Stimulated activated CD4-positive, alpha-beta T cell treated with anti-CD3 and anti-CD28 coated beads, Interleukin-4, amount 100 ng/mL, for 48 hours (primary cell): Measurements from ENCODE around the gene AATK.

Experiments
- DNase-seq, 2 donors: peaks; one replicate each; pipeline ENCODE4 v3.0.0-alpha.2; 2020; ENCODE audit warnings: low read depth in 2 of 2

AATK gene

DNA sequence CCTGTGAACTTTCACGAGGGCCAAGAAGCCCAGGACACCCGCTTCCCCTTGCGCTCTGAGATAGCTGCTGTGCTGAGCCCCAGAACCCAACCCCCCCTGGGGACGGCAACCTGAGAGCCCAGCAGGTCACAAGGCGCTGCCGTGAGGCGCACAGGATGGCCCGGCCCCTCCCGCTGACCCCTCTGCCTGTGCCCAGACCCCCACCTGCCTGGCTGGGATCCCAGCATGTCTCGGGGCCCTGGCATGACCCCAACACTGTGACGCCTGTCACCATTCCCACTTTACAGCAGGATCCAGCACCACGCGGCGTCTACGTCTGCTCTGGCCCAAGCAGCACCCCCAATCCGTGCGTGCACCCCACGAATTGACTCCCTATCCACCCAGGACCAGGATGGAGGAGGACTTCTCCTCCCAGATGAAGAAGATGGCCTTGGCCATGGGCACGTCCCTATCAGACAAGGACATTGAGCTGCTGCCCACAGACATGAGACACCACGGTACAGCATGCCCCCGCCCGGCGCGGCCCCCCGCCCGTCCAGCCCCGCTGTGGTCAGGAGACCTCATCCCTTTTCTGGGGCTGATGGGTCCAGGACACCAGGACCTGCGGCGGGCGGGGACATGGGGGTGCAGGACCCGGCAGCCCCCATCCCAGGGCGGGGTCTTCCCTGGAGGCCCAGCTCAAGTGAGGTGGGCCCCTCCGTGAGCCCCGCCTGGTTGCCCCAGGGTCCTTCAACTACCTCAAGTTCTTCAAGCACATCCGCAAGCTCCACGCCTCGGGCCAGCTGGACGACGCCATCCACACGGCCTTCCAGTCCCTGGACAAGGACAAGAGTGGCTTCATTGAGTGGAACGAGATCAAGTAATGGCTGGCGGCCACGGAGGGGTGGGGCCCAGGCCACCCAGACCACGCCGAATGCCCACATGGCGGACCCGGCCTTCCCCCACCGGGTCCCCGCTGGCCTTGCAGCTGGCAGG, 15.1 kb upstream of the AATK start:
- DNase-seq = no peak

DNA sequence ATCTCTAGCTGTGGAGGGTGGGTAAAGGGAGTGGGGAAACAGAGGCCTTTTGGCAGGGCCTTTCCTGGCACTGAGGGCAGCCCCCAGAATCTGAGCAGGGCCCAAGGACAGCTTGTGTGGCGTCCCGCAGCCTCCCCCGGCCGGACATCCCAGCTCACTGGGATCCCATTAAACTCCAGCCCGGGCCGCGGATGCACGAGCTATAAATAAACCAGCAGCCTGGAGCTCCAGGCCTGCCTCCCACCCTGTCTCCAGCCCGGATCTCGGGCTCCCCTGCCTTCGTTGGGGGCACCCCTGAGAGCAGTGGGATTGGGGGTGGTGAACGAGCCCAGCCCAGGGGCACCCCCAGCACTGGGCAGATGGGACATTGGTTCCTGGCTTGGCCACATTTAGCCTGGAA, 13.8 kb upstream of the AATK start:
- no peak for DNase-seq

DNA sequence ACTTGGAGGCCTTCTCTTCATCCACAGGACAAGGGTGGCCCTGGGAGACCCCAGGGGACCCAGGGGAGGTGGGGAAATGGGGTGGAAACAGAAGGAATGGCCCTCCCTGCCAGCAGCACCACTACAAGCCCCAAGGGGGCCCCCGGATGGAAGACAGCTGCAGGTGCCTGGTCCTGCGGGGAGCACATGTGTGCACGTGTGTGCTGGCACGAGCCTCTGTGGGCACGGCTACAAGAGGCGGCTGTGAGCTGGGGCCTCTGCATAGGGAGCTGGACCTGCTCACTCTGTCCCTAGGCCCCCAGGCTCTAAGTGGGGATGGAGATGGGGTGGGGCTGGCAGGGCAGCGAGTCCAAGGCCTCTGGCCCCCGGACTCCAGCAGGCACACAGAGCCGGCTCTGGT, 13.2 kb upstream of the AATK start:
- DNase-seq = no peak

DNA sequence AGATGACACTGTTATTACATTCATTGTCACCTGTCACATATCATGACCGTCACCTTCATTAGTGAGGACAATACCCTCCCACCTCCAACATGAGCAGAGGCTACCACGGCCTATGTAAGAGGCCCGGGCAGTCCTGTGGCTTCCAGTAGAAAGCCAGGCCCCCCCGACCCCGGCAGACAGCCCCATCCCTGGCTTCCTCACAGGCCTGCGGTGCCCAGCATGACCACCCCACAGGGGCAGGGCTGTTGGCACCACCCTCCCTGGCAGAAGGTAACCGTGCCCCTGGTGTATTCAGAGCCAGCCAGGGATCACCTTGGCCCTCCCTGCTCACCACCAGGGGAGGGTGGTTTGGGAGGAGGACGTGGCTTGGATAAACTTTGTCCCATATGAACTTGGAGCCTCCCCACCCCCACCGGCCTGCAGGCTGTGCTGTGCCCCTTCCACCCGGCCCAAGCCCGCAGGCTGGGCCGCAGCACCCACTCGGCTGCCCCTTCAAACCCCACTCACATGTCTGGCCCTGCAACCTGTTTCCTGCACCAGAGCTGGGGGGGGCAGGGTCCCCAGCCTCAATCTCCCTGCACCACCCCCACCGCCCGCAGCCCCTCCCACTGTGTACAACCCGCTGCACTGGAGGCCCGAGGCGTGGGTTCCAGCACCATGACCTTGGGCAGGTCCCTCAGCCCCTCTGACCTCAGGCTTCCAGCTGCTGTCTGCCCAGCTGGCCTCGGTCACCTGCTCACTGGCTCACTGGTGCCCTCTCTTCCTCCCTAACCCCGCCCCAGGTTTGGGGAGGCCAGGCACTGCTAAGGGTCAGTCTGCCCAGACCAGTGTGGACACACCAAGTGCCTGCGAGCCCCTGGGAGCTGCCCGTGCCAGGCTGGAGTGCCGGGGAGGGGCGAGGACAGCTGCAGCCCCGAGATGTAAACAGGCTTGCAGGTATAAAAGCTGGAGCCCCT, 12.4 kb upstream of the AATK start:
- DNase-seq = no peak

DNA sequence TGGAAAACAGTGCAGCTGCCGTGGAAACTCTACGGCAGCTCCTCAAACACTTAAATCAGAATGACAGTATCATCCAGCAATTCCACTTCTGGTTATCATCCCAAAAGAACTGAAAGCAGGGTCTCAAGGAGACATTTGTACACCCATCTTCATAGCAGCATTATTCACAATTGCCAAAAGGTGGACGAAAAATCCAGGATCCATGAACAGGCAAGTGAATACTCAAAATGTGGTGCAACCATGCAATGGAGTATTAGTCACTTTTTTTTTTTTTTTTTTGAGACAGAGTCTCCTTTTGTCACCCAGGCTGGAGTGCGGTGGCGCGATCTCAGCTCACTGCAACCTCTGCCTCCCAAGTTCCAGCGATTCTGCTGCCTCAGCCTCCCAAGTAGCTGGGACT, 10.6 kb upstream of the AATK start:
- no peak for DNase-seq

DNA sequence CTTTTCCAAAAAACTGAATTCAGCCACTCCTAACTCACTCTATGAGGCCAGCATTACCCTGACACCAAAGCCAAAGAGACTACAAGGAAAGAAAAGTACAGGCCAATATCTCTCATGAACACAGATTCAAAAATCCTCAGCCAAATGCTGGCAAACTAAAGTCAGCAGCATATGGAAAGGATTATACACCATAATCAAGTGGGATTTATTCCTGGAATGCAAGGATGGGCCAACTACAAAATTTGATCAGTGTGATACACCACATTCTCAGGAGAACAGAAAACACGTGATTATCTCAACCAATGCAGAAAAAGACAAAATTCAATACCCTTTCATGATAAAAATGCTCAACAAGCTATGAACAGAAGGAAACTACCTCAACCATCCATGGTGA, 7.7 kb upstream of the AATK start:
- no peak for DNase-seq

DNA sequence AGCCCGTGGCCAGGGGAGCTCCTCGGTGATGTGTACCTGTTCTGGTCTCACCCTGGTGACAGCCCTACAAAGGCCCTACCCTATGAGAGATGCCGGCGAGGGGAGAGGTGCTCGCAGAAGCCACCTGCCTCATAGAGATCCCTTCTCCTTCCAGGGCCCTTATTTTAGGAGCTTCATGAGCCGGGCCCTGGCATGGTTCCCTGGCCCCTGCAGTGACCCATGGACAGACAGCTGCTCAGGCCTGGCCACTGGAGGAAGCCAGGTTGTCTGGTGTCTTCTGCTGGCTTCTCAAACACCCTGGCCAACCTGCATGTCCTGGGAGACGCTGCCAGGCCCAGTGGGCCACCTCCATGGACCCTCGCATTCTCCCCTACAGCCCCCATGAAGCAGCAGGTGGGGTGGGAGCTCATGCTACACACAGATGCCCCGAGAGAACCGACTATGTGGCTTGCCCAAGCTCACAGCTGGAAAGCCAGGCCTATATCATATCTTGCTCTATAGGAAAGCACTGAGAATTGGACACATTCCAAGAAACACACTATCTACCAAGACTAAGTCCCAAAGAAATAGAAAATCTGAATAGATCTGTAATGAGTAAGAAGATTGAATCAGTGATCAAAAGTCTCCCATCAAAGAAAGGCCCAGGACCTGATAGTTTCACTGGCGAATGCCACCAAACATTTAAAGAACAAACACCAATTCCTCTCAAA, 7.2 kb upstream of the AATK start:
- no peak for DNase-seq

DNA sequence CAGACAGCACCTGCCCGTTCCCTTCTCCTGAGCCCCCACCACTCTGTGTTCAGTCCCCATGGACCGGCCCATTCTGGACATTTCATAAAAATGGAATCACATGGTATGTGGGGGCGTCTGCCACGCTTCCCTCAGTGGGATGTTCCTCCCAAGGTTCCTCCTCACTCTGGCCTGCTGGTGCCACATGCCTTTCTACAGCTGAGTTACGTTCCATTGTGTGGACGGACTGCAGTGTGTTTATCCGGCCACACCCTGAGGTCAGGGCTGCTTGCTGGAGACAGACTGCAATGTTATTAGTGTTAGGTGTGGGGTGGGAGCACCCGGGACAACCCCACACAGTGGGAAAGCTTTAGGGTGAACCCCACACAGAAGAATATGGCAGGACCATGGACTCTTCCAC, 5.9 kb upstream of the AATK start:
- no peak for DNase-seq

DNA sequence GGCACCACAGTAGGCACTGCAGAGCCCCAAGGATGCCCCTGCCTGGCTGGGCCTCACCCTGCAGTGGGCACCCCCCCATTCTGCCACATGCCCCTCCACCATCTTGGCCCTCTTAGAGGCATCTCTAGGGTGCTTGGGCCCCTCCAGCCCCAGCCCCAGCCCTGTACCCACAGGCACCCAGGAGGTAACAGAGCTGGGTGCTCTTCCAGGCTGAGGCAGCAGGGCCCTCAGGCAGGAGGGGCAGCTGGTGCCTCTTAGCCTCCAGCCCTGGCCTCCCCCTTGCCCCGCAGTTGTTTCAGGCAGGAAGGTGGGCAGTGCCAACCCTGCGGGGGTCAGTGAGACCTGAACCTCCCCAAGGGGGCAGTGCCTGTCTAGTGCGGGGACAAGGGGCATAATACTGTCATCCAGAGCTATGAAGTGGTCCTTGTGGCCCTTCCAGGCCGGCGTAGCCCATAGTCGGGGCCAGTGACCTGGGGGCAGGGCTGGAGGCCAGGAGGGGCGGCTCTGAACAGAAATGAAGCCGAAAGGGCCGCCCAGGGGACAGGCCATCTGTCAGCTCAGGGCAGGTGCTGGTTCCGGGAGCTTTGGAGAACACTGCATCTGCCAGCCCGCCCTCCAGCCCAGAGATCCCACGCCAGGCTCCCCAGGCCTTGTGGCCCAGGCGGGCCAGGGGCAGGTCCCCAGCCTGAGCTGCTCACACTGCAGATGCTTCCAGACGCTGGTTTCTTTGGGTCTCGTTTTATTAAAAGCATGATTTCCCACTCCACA, 4.9 kb upstream of the AATK start:
- DNase-seq = no peak

DNA sequence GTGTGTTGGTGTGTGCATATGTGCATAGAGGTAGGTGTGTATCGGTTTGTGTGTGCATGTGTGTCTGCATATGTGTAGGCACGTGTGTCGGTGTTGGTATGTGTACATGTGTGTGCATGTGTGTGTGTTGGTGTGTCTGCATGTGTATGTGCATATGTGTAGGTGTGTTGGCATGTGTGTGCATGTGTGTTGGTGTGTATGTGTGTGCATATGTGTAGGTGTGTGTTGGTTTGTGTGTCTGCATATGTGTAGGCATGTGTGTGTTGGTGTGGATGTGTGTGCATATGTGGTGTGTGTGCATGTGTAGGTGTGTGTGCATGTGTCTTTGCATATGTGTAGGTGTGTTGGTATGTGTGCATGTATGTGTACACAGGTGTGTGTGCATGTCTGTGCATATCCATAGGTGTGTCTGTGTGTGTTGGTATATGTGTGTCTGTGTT, 3.9 kb upstream of the AATK start:
- DNase-seq = no peak

DNA sequence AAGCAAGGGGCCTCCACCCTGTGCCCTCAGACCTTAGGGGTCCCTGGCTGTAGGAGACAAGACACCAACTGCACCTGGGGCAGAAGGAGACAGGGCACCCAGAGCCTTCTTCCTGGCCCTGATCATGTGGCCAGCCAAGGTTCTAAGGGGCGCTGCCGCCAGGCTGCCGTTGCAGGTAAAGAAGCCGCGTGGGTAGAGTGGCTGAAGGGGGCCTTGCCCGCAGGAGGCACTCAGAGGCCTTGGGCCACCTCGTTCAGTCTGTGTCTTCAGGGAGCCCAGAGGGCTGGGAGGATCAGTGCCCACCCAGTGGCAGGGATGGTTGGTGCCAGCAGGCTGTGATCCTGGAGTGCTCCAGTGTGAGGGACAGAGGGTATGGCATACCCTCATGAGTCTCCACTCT, 1.6 kb upstream of the AATK start:
- DNase-seq = no peak

DNA sequence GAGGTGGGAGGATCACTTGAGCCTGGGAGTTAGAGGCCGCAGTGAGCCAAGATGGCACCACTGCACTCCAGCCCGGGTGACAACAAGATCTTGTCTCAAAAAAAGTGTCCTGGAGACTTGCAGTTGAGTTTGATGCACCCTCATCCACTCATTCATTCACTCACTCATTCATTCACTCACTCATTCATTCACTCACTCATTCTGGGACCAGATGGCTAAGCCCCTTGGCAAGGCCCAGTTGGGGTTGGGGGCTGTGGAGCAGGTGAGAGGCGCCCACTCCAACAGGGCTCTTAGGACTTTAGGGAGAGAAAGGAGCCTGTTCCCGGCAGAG, 1.1 kb upstream of the AATK start:
- no peak for DNase-seq

DNA sequence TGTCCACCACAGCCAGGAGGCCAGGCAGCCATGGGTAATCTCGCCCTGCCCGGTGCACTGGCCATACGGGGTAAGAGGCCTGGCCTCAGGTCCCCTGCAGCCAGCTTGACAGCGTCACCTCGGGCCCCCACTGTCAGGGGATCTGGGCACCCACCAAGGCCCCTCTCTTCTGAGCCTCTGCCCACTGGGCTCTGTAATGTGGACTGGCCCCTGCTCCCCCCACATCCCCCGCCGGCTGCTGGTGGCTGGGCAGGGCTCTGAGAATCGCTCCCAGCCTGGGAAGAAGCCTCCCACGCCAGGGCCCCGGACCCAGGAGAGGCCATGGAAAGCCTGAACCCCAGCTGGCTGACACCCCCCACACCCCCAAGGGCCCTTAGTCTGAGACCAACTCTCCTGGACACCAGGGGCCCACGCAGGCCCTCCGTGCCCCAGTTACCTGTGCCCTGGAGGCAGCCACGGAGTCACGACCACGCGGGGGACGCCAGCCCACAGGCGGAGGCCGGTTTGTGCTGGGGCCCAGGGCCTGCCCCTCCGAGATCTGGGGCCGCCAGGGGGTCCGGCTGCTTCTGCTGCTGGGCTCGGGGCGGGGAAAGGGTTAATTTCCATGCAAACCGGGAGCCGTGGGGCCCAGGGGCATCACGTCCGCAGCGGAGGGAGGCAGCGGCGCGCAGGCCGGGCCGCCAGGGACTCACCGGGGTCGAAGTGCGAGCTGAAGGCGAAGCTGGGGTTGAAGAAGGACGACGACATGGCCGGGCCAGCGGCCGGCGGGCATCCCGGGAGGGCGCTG, 582 bp downstream of the AATK start, which contains the start of gene PVALEF:
TSS of gene PVALEF (plus strand) at position 262 of the 787 bp plus-strand sequence. CDS start 15,720 bp downstream, outside the sequence.
- DNase-seq = no peak

DNA sequence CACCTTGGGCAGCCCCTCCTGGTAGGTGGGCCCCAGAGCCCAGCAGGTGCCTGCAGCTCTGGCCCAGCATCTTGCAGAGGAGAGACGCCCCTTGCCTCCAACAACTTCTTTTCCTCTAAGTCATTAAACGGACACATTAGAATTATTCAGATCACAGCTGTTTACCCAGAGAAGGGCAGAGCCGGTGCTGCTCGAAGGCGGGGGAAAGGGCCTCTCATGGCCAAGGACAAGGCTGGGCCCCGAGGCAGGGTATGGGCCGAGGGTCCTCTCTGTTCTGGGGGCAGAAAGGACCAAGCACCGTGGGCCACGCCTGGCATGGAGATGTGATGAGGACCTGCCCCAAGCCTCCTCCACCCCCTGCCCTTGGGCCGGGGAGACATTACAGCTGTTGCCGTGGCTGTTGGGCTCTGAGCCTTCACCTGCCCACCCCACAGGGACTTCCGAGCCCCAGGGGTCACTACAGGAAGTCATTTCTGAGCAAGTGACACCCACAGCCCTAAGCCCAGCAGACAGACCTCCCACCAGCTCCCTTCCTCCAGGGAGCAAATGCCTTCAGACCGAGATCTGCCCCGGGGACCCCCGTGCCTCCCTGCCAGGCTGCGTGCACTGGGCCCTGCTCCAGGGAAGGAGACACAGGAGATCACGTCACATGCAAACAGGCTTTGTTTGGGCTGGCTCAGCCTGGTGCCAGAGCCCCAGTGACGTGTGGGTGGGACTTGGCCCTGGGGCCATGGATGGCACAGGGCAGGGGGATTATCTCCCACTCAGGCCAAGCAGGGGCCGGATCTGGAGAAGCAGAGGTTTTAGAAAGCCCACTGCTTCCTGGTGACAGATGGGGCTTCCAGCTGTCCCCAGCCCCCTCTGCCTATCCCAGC, 1.4 kb downstream of the AATK start:
- DNase-seq = no peak

DNA sequence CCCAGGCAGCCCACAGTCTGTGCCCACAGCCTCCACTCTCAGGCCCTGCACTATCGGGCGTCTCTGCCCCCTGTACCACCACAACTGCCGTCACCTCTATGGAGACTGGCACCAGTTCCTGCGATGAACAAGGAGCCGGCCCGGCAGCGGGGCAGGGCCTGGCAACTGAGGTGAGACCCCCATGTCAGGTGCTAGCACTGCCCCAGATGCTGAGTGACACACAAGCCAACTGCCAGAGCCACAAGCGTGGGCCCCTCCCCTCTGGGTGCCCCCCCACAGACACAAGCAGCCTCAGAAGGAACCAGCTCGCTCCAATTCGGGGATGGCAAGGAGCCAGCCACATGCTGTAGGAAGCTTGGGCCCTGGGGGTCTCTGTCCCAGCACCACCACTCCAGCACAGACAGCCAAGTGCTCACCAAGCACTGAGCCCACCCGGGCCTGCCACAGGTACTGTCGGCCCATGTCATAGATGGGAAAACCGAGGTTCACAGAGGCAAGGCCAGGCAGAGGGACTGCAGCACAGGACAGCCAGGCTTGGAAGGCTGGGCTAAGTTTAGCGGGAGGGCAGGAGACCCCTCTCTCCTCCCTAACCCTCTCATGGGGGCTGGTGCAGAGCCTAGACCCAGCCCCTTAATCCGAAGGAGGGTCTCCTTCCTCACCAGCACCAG, 2.2 kb downstream of the AATK start:
- no peak for DNase-seq

DNA sequence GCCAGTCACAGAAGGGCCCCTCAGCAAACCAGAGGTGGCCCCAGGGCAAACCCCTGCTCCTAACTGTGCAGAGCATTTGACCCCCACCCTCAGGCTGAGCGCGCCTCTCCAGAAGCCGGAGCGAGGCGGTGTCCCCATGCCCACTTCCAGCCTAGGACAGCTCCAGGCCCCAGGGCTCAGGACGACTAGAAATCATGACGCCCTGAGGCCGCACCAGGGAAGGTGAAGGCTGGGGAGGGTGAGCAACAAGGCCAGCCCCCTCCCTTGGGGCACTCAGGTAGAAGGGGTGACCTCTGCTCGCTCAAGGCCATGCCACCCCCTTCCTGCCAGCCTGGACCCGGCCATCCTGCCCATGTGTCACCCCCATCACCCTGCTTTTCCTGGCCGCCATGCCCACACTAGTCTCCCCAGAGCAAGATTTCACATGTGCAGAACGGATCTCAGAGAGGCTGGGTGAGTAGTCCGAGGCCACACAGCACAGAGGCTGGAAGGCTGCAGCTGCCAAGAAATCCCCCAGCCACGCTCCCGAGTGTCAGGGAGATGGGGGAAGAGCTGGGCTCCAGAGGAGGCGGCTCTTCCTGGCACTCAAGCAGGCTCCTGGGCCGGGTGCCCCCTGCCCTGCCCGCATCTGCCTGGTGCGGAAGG, 2.8 kb downstream of the AATK start:
- no peak for DNase-seq

DNA sequence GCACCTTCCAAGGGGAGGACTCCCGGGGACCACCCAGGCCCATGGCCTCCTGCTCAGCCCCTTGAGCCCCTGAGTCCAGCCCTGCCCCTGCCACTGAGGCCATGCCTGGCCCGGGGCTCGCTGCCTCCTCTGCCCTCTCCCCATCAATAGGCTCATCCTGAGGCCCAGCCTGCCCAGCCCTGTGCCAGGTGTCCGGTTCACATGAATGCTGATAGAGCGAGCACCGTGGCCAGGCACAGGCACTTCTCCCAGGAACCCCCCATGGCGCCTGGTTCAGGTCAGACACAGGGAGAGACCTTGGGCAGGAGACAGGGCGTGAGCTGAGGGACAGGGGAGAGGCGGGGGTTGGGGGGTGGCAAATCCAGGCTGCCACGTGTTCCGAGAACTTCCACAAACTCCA, 3.5 kb downstream of the AATK start:
- no peak for DNase-seq

DNA sequence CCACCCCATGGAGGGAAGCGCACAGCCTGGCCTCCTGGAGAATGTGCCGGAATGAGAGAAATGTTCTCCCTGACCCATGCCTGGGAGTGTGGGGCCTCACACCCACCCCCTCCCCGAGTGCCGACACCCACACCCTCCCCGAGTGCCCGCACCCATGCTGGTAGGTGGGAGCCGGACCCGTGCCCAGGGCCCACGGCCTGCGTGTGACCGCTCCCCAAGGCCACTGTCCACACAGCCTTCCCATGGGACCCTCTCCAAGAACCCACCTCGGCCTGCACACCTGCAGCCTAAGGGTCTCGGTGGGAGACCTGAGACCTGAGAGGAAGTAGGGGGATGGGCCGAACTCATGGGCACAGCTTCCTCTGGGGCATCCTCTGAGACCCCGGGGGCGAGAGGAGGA, 4.0 kb downstream of the AATK start:
- DNase-seq = no peak
